H1 (cell line): ENCODE data around the gene AFF4. TPM values are rescaled to one million over a fixed set of nuclear protein-coding genes. Genes with fewer than 3 reads are reported as not detected.

Source experiments
- CHD2 ChIP-seq: IDR thresholded peaks from 2 replicates; pipeline ENCODE4 v1.6.1; 2012; ENCODE audit warnings: low read length, improper control_type of control experiment
- polyA plus RNA-seq, 7 experiments: library from polyadenylated mRNA; depleted of rRNA in 3 of 7; stranded (reverse) in 5 of 7; unstranded in 2 of 7; fragments of >200 nt in 5 of 7; fragments of 200-250 nt in 2 of 7; gene quantifications; 1 replicate in 5 of 7; 2 replicates in 1 of 7; 4 replicates in 1 of 7; pipeline versions ENCODE4 v1.2.1 to v1.2.3, GENCODE V29; 2011 to 2013; ENCODE audit warnings: missing spikeins in 2 of 7, mixed read lengths in 2 of 7
- total RNA-seq: library from RNA; stranded (reverse); fragmentation: NEBNext Ultra II Directional; extraction: Animal tissue kit (Norgen Biotek cat#: 25700); gene quantifications from 2 replicates; pipeline ENCODE4 v1.2.1, GENCODE V29; 2021
- TF ChIP-seq, protein P1 (sequence below): IDR thresholded peaks from 2 replicates; pipeline ENCODE4 v1.6.1; 2012; ENCODE audit warnings: inconsistent platforms
- TF ChIP-seq, protein P2 (sequence below): IDR thresholded peaks from 2 replicates; pipeline ENCODE4 v1.6.1; 2011; ENCODE audit warnings: low read length, improper control_type of control experiment
- TF ChIP-seq, protein P3 (sequence below): IDR thresholded peaks from 2 replicates; pipeline ENCODE4 v1.6.1; 2012; ENCODE audit warnings: low read length, inconsistent platforms
- TF ChIP-seq, protein P4 (sequence below): IDR thresholded peaks from 2 replicates; pipeline ENCODE4 v1.6.1; 2012; ENCODE audit warnings: inconsistent platforms

The AFF4 gene
- total and polyA plus RNA-seq, 2 of the 8 experiments (the other 6 are each of a cell fraction or from before 2014, with no cell fraction given) = 12.0 to 61.4 TPM

DNA sequence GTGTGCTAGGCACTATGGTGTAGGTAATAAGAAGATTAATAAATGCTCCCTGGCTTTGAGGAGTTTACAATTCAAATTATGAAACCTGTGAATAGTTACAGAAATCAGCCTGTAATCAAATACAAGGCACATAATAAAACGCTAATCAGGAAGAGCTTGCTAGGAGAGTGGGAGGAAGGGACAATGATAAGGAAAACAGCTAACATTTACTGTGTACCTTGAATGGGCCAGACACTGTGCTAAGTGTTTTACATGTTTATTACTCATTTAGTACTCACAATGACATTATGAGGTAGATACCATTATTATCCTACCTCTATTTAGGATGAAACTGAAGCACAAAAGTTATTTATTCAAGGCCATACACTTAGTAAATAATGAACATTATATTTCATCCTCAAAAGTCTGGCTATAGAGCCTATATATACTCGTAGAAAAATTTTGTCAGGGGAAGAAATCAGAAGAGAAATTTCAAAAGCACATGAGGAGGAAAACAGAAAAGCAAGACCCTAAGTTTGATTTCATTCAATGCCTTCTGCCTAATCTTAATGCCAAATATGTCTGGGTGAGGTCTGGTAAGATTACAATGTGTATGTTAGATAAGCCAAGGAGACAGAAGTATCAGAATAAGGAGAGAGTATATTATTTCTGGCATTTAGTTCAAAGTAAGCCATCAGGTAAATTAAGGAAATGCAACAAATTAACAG is 35.9 kb downstream of the AFF4 start (continued):
- TF ChIP-seq, protein P1, sequence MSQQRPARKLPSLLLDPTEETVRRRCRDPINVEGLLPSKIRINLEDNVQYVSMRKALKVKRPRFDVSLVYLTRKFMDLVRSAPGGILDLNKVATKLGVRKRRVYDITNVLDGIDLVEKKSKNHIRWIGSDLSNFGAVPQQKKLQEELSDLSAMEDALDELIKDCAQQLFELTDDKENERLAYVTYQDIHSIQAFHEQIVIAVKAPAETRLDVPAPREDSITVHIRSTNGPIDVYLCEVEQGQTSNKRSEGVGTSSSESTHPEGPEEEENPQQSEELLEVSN = no peak
- TF ChIP-seq, protein P2, sequence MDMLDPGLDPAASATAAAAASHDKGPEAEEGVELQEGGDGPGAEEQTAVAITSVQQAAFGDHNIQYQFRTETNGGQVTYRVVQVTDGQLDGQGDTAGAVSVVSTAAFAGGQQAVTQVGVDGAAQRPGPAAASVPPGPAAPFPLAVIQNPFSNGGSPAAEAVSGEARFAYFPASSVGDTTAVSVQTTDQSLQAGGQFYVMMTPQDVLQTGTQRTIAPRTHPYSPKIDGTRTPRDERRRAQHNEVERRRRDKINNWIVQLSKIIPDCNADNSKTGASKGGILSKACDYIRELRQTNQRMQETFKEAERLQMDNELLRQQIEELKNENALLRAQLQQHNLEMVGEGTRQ = no peak
- TF ChIP-seq, protein P3, sequence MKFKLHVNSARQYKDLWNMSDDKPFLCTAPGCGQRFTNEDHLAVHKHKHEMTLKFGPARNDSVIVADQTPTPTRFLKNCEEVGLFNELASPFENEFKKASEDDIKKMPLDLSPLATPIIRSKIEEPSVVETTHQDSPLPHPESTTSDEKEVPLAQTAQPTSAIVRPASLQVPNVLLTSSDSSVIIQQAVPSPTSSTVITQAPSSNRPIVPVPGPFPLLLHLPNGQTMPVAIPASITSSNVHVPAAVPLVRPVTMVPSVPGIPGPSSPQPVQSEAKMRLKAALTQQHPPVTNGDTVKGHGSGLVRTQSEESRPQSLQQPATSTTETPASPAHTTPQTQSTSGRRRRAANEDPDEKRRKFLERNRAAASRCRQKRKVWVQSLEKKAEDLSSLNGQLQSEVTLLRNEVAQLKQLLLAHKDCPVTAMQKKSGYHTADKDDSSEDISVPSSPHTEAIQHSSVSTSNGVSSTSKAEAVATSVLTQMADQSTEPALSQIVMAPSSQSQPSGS = no peak
- TF ChIP-seq, protein P4, sequence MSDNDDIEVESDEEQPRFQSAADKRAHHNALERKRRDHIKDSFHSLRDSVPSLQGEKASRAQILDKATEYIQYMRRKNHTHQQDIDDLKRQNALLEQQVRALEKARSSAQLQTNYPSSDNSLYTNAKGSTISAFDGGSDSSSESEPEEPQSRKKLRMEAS = no peak
- TF ChIP-seq CHD2 = no peak
